ENCODE measurements around the gene KIF14. TPM values are rescaled to one million over a fixed set of nuclear protein-coding genes. Genes with fewer than 3 reads are reported as not detected.

The KIF14 gene
- total RNA-seq, 1 experiment from 2014 or later = 39.7 TPM

GRCh38 chr1:200530623-200531261, 89.8 kb downstream of the KIF14 start:
- no peak for TF ChIP-seq EZH2 (IDR thresholded peaks at IDR 0.05; ENCODE audit: borderline replicate concordance, low read depth, low read length, poor library complexity, severe bottlenecking)
- no peaks in the 10 kb centered on the region for H3K9me3 ChIP-seq (ENCODE audit: low read depth, low read length, poor library complexity, severe bottlenecking)
- intact Hi-C loops (cut with micrococcal nuclease; ENCODE audit: unreplicated experiment) = no loop called here
- ChIA-PET CTCF (interaction anchor here (0.6 kb wide), 1 partner anchor 351 kb away, joined by 6 read pairs; no protein-coding TSS in a partner anchor), POLR2A (ENCODE audit: low non-redundant PET) (no interaction called here)
- BruUV-seq (replicated peaks) = no TSS peak
- no peak overlapping the region for H3K27ac ChIP-seq (ENCODE audit: low read depth, low read length, poor library complexity, severe bottlenecking)
- H3K27me3 ChIP-seq (replicated peaks; ENCODE audit: insufficient read depth, low read depth, low read length, poor library complexity) = no peaks in the 10 kb centered on the region
- no peaks in the 10 kb centered on the region for H3K36me3 ChIP-seq (ENCODE audit: insufficient read depth, low read length, poor library complexity, severe bottlenecking)
- no peak for DNase-seq (ENCODE audit: low spot score)
- H3K4me1 ChIP-seq (ENCODE audit: insufficient read depth, low read length, poor library complexity, severe bottlenecking) = no peaks in the 10 kb centered on the region
- H3K4me3 ChIP-seq (ENCODE audit: low read depth, low read length, poor library complexity, severe bottlenecking) = no peak overlapping the region

GRCh38 chr1:200528858-200529606, 91.5 kb downstream of the KIF14 start:
- TF ChIP-seq EZH2 (IDR thresholded peaks at IDR 0.05; ENCODE audit: borderline replicate concordance, low read depth, low read length, poor library complexity, severe bottlenecking) = no peak
- TF ChIP-seq, protein P1, sequence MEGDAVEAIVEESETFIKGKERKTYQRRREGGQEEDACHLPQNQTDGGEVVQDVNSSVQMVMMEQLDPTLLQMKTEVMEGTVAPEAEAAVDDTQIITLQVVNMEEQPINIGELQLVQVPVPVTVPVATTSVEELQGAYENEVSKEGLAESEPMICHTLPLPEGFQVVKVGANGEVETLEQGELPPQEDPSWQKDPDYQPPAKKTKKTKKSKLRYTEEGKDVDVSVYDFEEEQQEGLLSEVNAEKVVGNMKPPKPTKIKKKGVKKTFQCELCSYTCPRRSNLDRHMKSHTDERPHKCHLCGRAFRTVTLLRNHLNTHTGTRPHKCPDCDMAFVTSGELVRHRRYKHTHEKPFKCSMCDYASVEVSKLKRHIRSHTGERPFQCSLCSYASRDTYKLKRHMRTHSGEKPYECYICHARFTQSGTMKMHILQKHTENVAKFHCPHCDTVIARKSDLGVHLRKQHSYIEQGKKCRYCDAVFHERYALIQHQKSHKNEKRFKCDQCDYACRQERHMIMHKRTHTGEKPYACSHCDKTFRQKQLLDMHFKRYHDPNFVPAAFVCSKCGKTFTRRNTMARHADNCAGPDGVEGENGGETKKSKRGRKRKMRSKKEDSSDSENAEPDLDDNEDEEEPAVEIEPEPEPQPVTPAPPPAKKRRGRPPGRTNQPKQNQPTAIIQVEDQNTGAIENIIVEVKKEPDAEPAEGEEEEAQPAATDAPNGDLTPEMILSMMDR (conservative IDR thresholded peaks at IDR 0.05; ENCODE audit: low read depth, low read length) = no peak
- CTCF ChIA-PET = no interaction called here
- no peak for DNase-seq (ENCODE audit: low spot score)
- BruUV-seq (replicated peaks) = no TSS peak
- intact Hi-C loops (cut with micrococcal nuclease; ENCODE audit: unreplicated experiment) = no loop called here
- no peak overlapping the region for H3K27ac ChIP-seq (ENCODE audit: low read depth, low read length, poor library complexity, severe bottlenecking)
- POLR2A ChIA-PET (ENCODE audit: low non-redundant PET) = no interaction called here
- H3K4me1 ChIP-seq (ENCODE audit: insufficient read depth, low read length, poor library complexity, severe bottlenecking) = peaks cover 6% of the 10 kb centered on the region
- H3K36me3 ChIP-seq (ENCODE audit: insufficient read depth, low read length, poor library complexity, severe bottlenecking) = no peaks in the 10 kb centered on the region
- H3K27me3 ChIP-seq (replicated peaks; ENCODE audit: insufficient read depth, low read depth, low read length, poor library complexity) = no peaks in the 10 kb centered on the region
- H3K4me3 ChIP-seq (ENCODE audit: low read depth, low read length, poor library complexity, severe bottlenecking) = no peak overlapping the region
- no peaks in the 10 kb centered on the region for H3K9me3 ChIP-seq (ENCODE audit: low read depth, low read length, poor library complexity, severe bottlenecking)

DNA sequence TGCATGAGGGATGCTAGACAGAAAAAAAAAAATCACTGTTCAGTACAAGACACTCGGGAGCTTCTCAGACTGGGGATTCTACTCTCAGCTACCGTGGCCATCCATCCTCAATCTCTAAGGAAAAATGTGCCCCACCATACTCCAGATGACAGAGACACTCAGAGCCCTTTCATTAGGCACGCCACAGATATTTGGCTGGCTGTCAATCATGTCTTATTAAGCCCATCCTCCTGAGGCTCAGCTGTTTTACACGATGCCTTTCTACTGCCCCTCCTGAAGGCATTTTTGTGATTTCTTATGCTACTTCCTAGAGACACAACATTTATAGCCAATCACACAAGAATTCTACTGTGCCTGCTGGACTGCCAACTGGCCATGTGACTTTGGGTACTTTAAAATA, 92.9 kb downstream of the KIF14 start:
- no peak for TF ChIP-seq EZH2 (IDR thresholded peaks at IDR 0.05; ENCODE audit: borderline replicate concordance, low read depth, low read length, poor library complexity, severe bottlenecking)
- TF ChIP-seq, protein P1 (conservative IDR thresholded peaks at IDR 0.05; ENCODE audit: low read depth, low read length) = no peak
- H3K4me3 ChIP-seq (ENCODE audit: low read depth, low read length, poor library complexity, severe bottlenecking) = no peak overlapping the region
- intact Hi-C loops (cut with micrococcal nuclease; ENCODE audit: unreplicated experiment) = no loop called here
- CTCF ChIA-PET = interaction anchor here (1.5 kb wide), 1 partner anchor 8 kb away, joined by 3 read pairs; no protein-coding TSS in a partner anchor
- no peaks in the 10 kb centered on the region for H3K27me3 ChIP-seq (replicated peaks; ENCODE audit: insufficient read depth, low read depth, low read length, poor library complexity)
- no TSS peak for BruUV-seq (replicated peaks)
- H3K36me3 ChIP-seq (ENCODE audit: insufficient read depth, low read length, poor library complexity, severe bottlenecking) = no peaks in the 10 kb centered on the region
- no peak for DNase-seq (ENCODE audit: low spot score)
- POLR2A ChIA-PET (ENCODE audit: low non-redundant PET) = no interaction called here
- H3K9me3 ChIP-seq (ENCODE audit: low read depth, low read length, poor library complexity, severe bottlenecking) = no peaks in the 10 kb centered on the region
- peaks cover 6% of the 10 kb centered on the region for H3K4me1 ChIP-seq (ENCODE audit: insufficient read depth, low read length, poor library complexity, severe bottlenecking)
- H3K27ac ChIP-seq (ENCODE audit: low read depth, low read length, poor library complexity, severe bottlenecking) = no peak overlapping the region
